Right lung (tissue), 5 donors: Measurements from ENCODE around the gene SLCO4A1. TPM values are rescaled to one million over a fixed set of nuclear protein-coding genes. Genes with fewer than 3 reads are reported as not detected.

Experiments used
- DNase-seq, 2 donors: peaks; one replicate each; pipeline ENCODE4 v3.0.0-alpha.2; 2013
- polyA plus RNA-seq, 5 donors: library from polyadenylated mRNA; unstranded; fragments of 120-200 nt; gene quantifications; one replicate each; pipeline versions ENCODE4 v1.2.1 to v1.2.3, GENCODE V29; 2013; ENCODE audit warnings: inconsistent platforms in 1 of 5, low replicate concordance in 1 of 5; ENCODE audit not compliant: insufficient read length in 5 of 5, insufficient read depth in 1 of 5

Gene SLCO4A1
- polyA plus RNA-seq, 5 donors: 0.46 to 0.69 (median 0.54) TPM

DNA sequence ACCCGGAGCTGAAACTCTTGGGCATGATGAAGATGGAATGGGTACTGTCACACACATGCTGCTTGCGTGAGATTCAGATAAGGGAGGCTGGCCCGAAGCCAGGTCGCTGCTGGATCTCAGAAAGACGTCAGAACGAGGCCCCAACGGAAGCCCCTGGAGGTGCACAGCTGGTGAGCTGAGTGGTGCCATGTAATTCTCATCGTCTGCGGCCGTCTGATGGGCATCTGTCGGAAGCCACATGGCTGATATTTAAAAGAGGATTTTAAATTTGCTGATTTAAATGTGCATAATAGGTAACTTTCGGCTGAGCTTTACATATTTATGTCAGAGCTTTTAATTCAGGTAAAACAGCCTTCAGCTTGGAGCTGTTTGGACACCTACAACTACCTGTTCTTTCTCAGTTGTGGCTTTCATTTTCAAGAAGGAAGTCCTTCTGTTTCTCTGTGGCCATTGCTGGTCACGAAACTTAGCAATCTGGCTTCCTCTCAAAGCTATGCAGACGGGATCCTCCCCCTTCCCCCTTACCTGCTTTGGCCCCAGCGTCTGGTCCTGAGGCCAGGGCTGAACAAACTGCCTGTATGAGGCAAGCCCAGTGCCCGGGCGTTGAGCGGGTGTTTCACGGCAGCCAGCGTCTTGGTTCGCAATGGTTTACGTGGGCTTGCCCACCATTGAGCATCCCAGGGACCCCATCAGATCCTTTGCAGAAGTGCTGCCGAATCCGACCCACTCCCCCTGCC, 9.2 kb downstream of the SLCO4A1 start:
- no peak for DNase-seq

DNA sequence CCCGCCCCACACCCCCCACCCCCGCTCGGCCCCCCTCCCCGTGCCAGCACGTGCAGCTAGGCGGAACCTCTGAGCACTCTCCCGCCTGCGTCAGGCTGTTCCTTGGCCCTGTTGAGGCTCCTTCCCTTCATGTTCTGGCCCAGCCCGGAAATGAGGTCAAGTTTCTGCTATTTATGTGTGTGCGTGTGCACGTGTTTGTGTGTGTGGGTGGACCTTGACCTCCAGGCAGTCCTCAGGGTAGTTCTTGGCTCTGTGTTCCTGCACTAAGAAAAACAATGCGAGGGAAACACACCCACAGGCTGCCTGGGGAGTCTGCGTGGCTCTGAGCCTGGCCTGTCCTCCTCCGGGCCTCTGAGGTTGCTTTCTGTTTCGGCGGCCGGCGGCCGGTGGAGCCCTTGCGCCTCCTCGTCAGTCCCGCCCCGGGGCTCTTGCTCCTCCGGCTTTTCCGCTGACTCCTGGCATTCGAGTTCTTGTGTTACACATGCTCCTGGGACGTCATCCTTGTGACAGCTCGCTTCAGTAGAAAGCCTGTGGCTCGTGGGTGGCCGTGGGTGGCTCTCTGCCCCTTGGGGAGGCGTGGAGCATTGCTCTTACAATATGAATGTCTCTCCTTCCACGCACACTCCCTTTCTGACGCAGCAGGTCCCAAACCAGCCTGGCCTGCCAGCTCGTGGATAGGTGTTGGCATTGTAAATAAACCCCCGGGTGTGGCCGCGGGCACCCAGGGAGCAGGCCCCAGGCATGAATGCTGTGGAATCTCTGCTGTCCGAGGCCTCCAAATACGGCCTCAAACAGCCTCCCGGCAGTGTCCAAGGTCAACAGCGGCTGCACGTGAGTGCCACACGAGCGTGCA, 10.0 kb downstream of the SLCO4A1 start:
- peak; percentile 85 to 88 for DNase-seq

DNA sequence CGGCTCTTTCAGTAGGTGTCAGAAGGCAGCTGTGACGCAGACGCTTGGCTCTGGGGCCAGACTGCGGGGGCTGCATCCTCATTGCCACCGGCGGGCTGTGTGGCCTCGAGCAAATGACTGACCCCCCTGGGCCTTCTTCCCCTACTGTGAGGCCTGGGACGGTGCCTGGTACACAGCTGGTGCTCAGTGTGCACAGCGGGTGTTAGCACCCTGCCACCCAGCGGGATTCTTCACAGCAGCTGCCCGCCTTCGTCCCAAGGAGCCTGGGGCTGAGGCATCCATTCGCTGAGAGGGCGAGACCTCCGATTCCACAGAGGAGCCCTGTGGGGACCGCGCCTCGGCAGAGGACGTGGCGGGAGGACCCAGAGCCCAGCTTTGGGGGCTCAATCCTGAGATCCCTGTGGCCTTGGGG, 10.6 kb downstream of the SLCO4A1 start:
- no peak for DNase-seq

DNA sequence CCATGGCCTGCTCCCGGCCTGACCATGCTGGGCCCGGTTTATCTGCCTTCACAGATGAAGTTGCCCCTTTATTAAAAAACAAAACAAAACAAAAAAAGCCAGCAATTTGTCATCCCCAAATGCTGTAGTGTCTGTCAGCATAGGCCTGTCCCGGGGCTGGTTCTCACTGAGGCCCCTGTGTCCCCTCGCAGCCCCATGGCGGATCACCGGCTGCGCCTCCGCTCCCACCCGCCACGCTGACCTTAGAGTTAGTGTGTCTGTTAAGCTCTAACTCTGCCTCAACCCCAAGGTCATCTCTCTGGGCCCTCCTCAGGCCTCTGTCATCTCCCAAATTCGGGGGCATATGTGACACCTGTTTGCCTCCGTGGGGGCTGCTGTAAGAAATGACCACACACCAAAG, 11.1 kb downstream of the SLCO4A1 start:
- no peak for DNase-seq

DNA sequence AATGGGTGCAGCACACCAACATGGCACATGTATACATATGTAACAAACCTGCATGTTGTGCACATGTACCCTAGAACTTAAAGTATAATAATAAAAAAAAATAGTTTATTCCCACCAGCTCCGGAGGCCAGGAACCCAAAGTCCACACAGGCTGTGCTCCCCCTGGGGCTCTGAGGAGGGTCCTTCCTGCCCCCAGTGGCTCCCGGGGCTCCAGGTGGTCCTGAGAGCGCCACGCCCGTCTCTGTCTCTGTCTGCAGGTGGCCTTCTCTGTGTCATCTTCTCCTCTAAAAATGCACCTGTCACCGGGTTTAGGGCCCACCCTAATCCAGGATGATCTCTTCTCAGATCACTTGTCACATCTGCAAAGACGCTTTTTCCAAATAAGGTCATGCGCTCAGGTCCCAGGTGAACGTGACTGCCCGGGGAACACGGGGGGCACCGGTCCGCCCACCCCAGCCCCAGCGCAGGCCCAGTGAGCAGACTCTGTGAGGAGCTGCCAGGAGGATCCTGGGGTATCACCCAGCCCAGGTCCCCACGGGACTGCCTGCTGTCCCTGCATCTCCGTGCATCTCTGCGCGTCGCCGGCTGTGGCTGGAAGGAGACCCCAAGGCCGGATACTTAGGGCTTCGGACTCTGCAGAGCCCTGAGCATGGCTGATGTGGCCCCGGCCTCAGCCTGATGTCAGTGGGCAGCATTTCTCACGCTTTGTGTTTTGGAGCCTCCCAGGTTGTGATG, 11.8 kb downstream of the SLCO4A1 start:
- DNase-seq: no peak

DNA sequence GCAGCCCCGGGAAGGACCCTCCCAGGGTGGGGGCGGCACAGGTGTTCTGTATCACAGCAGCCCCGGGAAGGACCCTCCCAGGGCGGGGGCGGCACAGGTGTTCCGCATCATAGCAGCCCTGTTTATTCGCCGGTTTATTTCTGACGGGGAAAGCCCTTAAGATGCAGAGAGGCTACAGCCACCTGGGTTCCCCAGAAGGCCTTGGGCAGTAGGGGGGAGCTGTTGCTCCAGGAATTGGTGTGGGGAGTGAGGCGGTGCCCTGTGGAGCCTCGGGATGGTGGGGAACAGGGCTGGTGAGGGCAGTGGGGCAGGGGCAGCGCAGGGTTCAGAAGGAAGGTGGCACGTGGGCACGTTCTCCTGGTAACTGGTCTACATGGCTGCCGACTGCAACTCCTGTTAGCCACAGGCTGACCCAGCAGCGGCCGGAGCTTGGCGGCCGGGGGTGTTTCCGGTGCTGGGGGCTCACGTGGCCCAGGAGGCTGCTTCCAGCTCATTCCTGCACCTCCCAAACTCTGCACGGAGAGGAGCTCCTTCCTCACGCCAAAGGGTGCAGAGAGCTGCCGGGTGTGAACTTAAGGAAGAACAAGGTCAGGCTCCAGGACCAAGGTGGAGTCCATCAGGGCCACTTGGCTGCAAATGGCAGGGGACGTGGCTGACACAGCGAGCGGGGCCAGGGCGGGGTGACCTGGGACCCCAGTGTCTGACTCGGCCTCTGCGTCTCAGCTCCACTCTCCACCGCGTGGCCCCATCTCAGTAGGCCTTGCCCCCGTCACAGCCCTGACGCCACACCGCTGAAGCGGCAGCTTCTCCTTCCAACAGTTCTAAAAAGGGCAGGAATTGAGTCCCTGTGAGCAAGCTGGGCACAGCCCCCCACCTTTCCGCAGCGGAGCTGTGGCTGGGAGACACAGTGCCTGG, 13.2 kb downstream of the SLCO4A1 start:
- no peak for DNase-seq

DNA sequence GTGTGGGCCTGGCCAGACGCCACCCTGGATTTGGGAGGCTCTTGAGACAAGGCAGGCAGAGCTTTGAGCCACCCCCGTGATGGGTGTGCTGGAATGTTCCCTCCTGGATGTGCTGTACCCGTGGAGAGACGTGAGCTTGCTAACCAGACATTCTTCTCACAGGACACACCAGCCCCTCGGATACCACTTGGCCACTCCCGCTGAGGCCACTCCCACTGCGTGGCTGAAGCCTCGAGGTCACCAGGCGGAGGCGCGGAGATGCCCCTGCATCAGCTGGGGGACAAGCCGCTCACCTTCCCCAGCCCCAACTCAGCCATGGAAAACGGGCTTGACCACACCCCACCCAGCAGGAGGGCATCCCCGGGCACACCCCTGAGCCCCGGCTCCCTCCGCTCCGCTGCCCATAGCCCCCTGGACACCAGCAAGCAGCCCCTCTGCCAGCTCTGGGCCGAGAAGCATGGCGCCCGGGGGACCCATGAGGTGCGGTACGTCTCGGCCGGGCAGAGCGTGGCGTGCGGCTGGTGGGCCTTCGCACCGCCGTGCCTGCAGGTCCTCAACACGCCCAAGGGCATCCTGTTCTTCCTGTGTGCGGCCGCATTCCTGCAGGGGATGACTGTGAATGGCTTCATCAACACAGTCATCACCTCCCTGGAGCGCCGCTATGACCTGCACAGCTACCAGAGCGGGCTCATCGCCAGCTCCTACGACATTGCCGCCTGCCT, 14.1 kb downstream of the SLCO4A1 start:
- DNase-seq: no peak

DNA sequence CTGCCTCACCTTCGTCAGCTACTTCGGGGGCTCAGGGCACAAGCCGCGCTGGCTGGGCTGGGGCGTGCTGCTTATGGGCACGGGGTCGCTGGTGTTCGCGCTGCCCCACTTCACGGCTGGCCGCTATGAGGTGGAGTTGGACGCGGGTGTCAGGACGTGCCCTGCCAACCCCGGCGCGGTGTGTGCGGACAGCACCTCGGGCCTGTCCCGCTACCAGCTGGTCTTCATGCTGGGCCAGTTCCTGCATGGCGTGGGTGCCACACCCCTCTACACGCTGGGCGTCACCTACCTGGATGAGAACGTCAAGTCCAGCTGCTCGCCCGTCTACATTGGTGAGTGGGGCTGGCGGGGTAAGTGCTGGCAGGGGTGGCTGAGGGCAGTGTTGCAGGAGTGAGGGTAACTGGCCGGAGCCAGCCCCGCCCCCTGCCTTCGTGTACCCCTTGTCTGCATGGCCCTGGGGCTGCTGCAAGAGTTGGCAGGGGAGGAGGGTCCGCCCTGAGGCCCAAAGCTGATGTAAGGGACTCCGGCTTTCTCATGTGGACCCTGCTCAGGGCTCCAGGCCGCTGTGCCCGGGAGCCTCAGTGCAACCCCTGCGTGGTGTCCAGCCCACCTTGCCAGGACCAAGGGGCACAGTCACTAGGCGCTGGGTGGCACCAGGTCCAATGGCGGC, 14.8 kb downstream of the SLCO4A1 start:
- DNase-seq: no peak

DNA sequence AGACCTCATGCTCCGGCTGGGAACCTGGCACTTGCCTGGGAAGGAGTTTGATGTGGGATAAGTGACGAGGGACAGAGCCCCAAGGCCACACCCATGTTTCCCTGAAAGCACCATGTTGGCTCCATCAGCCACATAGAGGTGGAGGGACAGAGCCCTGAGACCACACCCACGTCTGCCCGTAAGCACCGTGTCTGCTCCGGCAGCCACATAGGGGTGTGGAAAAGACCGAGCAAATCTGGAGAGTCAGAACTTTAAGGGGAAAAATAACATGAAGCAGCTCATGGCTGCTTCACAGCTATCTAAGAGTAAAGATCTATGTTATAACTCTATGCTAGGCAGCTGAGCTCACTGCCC, 15.3 kb downstream of the SLCO4A1 start:
- DNase-seq: no peak

DNA sequence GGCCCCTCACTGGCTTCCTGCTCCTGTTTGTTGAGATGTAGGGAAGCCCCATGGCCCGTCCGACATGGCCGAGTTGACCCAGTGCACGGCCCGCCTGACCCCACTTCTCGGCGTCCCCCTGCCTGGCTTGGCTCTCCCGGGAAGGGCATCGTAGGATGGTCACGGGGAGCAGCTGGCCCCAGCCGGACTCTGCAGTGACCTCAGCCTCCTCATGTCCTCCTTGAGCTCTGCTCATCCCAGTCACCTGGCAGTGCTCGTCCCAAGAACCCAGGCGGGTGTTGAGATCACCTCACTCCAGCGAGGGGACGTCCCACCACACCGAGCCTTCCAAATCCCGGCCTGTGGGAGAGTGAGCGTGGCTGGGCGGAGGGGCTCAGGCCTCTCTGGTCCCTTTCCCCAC, 15.7 kb downstream of the SLCO4A1 start:
- no peak for DNase-seq

DNA sequence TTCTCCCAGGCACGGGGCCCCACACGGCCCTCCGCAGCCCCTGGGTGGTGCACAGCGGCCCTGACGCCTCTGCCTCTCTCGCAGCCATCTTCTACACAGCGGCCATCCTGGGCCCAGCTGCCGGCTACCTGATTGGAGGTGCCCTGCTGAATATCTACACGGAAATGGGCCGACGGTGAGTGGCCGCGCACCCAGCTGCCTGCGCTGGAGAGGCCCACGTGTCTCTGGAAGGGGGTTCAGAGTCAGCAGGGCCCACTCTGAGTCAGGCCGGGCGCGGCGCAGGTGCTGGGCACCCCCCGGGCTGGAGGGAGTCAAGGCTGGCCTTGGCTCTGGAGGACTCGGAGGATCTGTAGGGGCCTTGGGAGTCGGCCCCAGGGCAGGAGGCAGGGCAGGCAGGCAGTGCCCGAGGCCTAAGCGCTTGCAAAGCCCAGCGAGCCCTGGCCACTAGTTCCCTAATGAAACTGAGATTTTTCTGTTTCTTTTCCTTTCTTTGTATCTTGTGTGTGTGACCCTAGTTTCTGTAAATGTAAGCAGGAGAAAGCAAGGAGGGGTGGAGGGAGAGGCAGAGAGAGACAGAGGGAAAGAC, 16.4 kb downstream of the SLCO4A1 start:
- no peak for DNase-seq

DNA sequence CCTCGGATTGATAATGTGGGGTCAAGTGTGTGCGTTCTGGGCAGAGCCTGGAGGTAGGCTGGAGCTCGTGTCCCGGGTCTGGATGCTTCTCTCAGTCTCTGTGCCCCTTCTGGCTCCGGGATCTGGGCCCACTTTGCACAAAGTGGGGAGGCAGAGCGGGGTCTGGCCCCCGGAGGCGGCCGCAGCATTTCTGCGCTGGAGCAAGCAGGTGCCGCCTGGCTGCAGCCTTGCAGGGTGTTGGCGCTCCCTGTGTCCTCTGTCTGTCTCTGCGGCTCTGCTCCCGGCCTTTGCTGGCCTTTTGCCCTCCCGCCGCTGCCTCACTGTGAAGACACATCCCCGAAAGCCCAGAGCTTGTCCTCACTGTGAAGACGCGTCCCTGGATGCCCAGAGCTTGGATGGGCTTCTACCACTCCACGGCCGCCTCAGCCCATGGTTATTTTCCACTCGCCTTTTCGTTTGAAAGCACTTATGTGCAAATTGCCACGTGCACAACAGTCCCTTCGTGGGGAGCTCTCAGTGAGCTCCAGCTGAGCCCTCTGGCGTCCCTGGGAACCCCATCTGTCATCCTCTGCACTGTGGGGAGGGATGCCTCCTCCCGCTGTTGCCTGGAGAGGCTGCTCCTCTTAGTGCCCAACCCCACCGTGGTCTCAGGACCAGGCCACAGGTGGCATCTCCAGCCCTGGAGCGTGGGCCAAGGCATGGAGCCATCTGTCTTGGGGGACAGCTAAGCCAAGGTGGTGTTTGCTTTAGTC, 17.4 kb downstream of the SLCO4A1 start:
- DNase-seq: no peak

DNA sequence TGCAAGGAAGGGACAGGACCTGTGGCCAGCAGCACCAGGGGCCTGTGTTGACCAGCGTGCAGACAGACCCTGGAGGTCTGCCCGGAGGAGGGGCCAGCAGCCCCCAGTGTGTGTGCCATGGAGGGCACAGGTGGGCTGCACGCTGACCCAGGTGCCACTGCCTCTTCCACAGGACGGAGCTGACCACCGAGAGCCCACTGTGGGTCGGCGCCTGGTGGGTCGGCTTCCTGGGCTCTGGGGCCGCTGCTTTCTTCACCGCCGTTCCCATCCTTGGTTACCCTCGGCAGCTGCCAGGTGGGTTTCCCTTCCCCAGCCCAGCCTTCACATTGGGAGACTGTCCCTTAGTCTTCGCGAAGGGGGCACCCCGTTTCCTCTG, 17.9 kb downstream of the SLCO4A1 start:
- DNase-seq: no peak

DNA sequence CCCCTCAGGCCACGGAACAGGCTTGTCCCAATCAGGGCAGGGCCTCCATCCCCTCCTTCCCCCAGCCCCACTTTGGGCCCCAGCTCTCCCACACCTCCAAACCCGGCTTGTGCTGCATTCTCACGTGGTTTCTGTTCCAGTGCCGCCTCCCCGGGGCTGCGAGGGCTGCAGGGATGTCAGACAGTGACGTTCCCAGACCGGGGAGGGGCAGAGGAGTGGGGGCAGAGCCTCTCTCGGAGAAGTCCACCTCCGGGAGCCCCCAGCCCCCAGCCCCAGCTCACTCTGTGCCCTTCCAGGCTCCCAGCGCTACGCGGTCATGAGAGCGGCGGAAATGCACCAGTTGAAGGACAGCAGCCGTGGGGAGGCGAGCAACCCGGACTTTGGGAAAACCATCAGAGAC, 18.5 kb downstream of the SLCO4A1 start:
- DNase-seq: no peak

DNA sequence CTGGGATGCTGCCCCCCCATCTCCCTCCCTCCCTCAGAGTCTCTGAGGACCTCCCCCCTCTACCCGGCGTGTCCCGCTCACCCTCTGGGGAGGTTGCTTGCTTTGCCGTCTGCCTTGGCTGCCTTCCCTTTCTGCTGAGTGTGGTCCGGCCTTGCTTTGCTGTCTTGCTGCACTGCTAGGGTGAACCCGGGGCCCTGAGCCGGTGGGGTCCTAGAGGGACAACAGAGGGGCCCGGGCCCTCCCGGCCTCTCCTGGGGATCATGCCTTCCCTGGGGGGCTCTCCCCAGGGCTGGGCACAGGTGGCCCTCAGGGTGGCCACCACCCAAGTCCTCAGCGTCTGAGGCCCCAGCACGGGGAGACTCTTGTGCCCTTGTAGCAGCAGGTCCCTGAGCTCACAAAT, 19.3 kb downstream of the SLCO4A1 start:
- no peak for DNase-seq

DNA sequence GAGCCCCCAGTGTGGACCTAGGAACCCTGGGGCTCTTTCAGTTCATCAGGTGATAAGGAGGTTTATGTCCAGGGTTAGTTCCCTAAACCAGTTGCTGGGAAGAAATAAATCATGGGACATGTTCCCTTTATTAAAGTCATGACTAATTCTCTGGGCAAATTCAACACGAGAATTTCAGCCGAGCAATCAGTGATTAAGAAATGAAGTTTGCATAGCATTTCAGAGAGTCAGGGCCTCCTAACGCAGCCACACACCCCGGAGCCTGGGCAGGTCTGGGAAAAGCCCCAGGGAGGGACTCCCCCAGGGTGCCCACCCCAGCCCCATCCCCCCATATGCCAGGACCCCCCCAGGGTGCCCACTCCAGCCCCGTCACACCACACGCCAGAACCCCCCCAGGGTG, 20.1 kb downstream of the SLCO4A1 start:
- no peak for DNase-seq

DNA sequence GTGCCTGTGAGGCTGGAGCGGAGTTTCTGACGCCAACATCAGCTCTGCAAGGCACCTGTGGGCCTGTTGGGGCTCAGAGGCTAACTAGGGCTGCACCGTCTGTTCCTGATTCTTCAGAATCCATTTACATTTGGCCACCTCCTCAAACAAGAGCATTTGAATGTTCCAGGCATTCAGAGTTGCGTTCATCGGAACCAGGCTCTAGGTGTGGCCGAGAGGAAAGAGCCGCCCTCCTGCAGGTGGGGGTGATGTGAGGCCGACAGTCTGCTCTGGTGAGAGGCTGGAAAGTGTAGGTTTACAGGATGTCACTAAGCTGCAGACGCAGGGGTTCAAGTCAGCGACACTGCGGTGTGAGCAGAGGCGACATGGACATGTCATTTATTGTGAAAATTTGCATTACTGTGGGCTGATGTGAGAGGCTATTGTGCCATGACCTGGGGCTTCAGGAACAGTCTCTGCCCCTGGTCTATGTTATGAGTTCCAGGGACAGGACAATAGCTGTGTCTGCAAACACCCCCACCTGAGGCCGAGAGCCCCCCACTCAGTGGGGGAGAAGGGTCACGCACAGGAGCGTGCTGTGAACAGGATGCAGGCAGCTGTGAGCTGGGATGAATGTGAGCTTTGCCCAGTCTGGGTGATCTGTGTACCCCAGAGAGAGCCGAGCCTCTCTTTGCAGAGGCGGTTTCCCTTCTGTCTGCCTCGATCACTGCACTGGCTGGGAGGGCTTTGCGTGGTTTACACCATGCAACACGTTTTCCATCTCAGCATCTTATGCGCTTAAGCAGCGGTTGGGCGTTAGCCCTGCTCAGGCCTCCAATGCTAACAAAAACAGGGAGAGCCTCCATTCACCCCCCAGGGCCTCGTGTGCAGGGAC, 21.1 kb downstream of the SLCO4A1 start:
- DNase-seq: no peak
